ENCODE measurements around the gene LNX2. TPM values are rescaled to one million over a fixed set of nuclear protein-coding genes. Genes with fewer than 3 reads are reported as not detected.

LNX2 gene
- total and polyA plus RNA-seq, 2 donors from 2014 or later, result 5.6 to 13.8 TPM

DNA sequence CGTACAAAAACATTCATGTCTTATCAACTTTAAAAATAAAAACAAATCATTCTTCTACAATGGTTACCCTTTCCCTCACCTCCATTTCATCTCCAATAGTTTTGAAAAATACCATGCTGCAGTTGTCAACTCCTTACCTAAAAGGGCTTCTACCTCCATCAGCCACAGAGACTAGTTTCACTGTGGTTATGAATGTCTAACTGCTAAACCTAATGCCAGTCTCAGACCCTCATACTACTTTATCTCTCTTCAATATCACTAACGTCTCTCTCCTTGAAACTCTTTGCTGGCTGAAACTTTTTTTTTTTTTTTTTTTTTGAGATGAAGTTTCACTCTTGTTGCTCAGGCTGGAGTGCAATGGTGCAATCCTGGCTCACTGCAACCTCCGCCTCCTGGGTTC, 27.1 kb downstream of the LNX2 start:
- H3K9ac ChIP-seq (ENCODE audit: low read length in 3 of 3), result no peak overlapping the region
- no peaks in the 10 kb centered on the region for H3K27me3 ChIP-seq (ENCODE audit: control insufficient read depth, insufficient read depth, low read length)
- no peak for FAIRE-seq
- H3K4me1 ChIP-seq (ENCODE audit: control insufficient read depth in 2 of 3, insufficient read depth in 2 of 3, low read depth in 1 of 3, low read length in 3 of 3), result peaks cover 0 to 10% (median 3%) of the 10 kb centered on the region in 3 donors
- no peak for TF ChIP-seq CTCF (IDR thresholded peaks at IDR 0.05; ENCODE audit: borderline replicate concordance, extremely low read depth, insufficient read depth)
- intact Hi-C loops (cut with DNase I), result no loop called here
- no peak for DNase-seq
- no peaks in the 10 kb centered on the region for H3K36me3 ChIP-seq (ENCODE audit: control insufficient read depth in 2 of 3, insufficient read depth in 3 of 3, low read length in 3 of 3)
- H3K4me3 ChIP-seq (ENCODE audit: low read length in 3 of 3), result no peak overlapping the region
- no peaks in the 10 kb centered on the region for H3K9me3 ChIP-seq (ENCODE audit: control insufficient read depth in 2 of 3, insufficient read depth in 1 of 3, low read length in 3 of 3)
- H3K27ac ChIP-seq (ENCODE audit: low read depth in 2 of 2, low read length in 2 of 2), result no peak overlapping the region

DNA sequence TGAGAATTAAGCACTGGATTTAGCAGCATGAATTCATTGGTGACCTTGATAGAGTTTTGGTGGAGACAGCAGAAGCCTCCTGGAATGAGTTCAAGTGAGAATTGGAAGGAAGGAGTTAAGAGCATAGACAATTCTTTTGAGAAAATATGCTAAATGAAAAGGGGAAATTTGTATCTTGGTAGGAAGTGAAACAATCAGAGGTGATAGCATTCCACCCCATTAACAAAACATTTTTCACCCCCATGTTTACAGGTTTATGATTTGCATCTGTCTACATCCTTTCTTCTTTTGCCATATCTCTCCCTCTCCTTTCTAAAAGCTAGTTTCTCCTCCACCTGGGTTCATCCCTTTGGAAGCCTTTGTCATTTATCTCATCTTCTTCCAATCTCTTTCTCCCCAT, 27.5 kb downstream of the LNX2 start:
- no peaks in the 10 kb centered on the region for H3K9me3 ChIP-seq (ENCODE audit: control insufficient read depth in 2 of 3, insufficient read depth in 1 of 3, low read length in 3 of 3)
- no peak for FAIRE-seq
- no peak overlapping the region for H3K4me3 ChIP-seq (ENCODE audit: low read length in 3 of 3)
- intact Hi-C loops (cut with DNase I), result no loop called here
- no peak overlapping the region for H3K9ac ChIP-seq (ENCODE audit: low read length in 3 of 3)
- no peak for TF ChIP-seq CTCF (IDR thresholded peaks at IDR 0.05; ENCODE audit: borderline replicate concordance, extremely low read depth, insufficient read depth)
- no peaks in the 10 kb centered on the region for H3K27me3 ChIP-seq (ENCODE audit: control insufficient read depth, insufficient read depth, low read length)
- no peaks in the 10 kb centered on the region for H3K36me3 ChIP-seq (ENCODE audit: control insufficient read depth in 2 of 3, insufficient read depth in 3 of 3, low read length in 3 of 3)
- no peak for DNase-seq
- peaks cover 0 to 10% (median 3%) of the 10 kb centered on the region in 3 donors for H3K4me1 ChIP-seq (ENCODE audit: control insufficient read depth in 2 of 3, insufficient read depth in 2 of 3, low read depth in 1 of 3, low read length in 3 of 3)
- no peak overlapping the region for H3K27ac ChIP-seq (ENCODE audit: low read depth in 2 of 2, low read length in 2 of 2)

DNA sequence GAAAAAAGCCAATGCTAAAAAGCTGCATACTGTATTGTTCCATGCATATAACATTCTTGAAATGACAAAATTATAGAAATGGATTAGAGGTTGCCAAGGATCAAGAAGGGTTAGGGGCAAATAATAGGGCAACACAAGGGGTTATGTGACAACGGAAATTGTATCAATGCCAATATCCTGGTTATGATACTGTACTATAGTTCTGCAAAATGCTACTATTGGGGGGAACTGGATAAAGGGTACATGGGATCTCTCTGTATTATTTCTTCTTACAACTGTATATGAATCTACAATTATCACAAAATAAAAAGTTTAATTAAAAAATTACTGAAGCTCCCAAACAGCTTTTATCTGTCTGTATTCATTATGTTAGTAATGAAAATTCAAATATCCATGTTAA, 31.9 kb downstream of the LNX2 start:
- H3K4me1 ChIP-seq (ENCODE audit: control insufficient read depth in 2 of 3, insufficient read depth in 2 of 3, low read depth in 1 of 3, low read length in 3 of 3), result no peaks in the 10 kb centered on the region
- no peak overlapping the region for H3K4me3 ChIP-seq (ENCODE audit: low read length in 3 of 3)
- FAIRE-seq, result no peak
- H3K27ac ChIP-seq (ENCODE audit: low read depth in 2 of 2, low read length in 2 of 2), result no peak overlapping the region
- H3K9ac ChIP-seq (ENCODE audit: low read length in 3 of 3), result no peak overlapping the region
- intact Hi-C loops (cut with DNase I), result no loop called here
- no peak for DNase-seq
- H3K9me3 ChIP-seq (ENCODE audit: control insufficient read depth in 2 of 3, insufficient read depth in 1 of 3, low read length in 3 of 3), result no peaks in the 10 kb centered on the region
- no peak for TF ChIP-seq CTCF (IDR thresholded peaks at IDR 0.05; ENCODE audit: borderline replicate concordance, extremely low read depth, insufficient read depth)
- no peaks in the 10 kb centered on the region for H3K27me3 ChIP-seq (ENCODE audit: control insufficient read depth, insufficient read depth, low read length)
- H3K36me3 ChIP-seq (ENCODE audit: control insufficient read depth in 2 of 3, insufficient read depth in 3 of 3, low read length in 3 of 3), result no peaks in the 10 kb centered on the region

DNA sequence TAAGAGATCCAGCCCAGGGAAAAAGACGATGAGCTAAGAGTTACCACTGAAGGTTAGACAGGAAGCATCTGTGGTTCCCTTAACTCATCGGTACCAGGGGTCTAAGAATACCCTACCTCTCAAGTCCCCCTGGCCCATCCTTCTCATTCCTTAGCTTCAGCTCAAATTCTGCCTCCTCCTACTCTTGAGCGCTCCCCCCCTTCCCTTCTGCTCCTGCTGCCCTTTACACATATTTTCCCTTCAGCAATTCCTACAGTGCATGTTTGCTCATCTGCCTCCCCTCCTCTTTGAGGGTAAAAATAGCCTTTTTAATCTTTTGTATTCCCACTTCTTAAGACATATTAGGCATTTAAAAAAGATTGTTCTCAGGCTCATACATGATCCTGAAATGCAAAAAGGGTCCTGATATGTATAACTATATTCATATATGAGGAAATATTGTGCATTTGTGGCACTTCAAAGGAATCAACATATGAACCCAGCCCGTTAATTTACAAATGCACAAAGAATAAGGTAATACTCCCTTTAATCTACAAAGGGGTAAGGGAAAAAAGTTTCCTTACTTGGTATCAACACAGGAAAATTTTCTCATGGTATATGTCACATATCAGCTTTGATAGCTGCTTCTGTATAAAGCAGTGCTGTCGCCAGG, 33.1 kb downstream of the LNX2 start:
- Histone ChIP-seq H3K27ac (ENCODE audit: low read depth in 2 of 2, low read length in 2 of 2) (no peak overlapping the region), H3K4me3 (ENCODE audit: low read length in 3 of 3) (no peak overlapping the region), H3K9ac (ENCODE audit: low read length in 3 of 3) (no peak overlapping the region), H3K36me3 (ENCODE audit: control insufficient read depth in 2 of 3, insufficient read depth in 3 of 3, low read length in 3 of 3) (no peaks in the 10 kb centered on the region), H3K27me3 (ENCODE audit: control insufficient read depth, insufficient read depth, low read length) (no peaks in the 10 kb centered on the region), H3K4me1 (ENCODE audit: control insufficient read depth in 2 of 3, insufficient read depth in 2 of 3, low read depth in 1 of 3, low read length in 3 of 3) (no peaks in the 10 kb centered on the region), H3K9me3 (ENCODE audit: control insufficient read depth in 2 of 3, insufficient read depth in 1 of 3, low read length in 3 of 3) (no peaks in the 10 kb centered on the region)
- no peak for TF ChIP-seq CTCF (IDR thresholded peaks at IDR 0.05; ENCODE audit: borderline replicate concordance, extremely low read depth, insufficient read depth)
- DNase-seq (no peak), FAIRE-seq (no peak)
- intact Hi-C loops (cut with DNase I), result no loop called here

Measured in kidney (tissue), 14 donors.